Esophagus (tissue), 2 donors: Measurements from ENCODE around the gene PML. TPM values are rescaled to one million over a fixed set of nuclear protein-coding genes. Genes with fewer than 3 reads are reported as not detected.

Experiments
- H3K27ac ChIP-seq, 2 donors: one replicate each; pipeline ENCODE4 v1.5.1; 2013; ENCODE audit warnings: low read depth in 2 of 2, mild to moderate bottlenecking in 2 of 2, inconsistent platforms in 1 of 2, low read length in 1 of 2, moderate library complexity in 1 of 2
- H3K27me3 ChIP-seq, 2 donors: one replicate each; pipeline ENCODE4 v1.6.1; 2013; ENCODE audit warnings: low read length in 2 of 2, control low read depth in 1 of 2, mild to moderate bottlenecking in 1 of 2; ENCODE audit not compliant: insufficient read depth in 2 of 2, control insufficient read depth in 1 of 2
- H3K36me3 ChIP-seq, 2 donors: one replicate each; pipeline ENCODE4 v1.6.1; 2013; ENCODE audit warnings: low read length in 1 of 2; ENCODE audit not compliant: control insufficient read depth in 2 of 2, insufficient read depth in 2 of 2
- H3K4me1 ChIP-seq, 2 donors: one replicate each; pipeline ENCODE4 v1.6.1; 2013; ENCODE audit warnings: low read length in 1 of 2; ENCODE audit not compliant: control insufficient read depth in 2 of 2, insufficient read depth in 2 of 2
- H3K4me3 ChIP-seq, 2 donors: one replicate each; pipeline ENCODE4 v1.5.1; 2013; ENCODE audit warnings: low read length in 2 of 2, mild to moderate bottlenecking in 2 of 2, low read depth in 1 of 2, moderate library complexity in 1 of 2
- H3K9me3 ChIP-seq, 2 donors: one replicate each; pipeline ENCODE4 v1.6.1; 2013; ENCODE audit warnings: mild to moderate bottlenecking in 2 of 2, low read depth in 1 of 2, low read length in 1 of 2, moderate library complexity in 1 of 2; ENCODE audit not compliant: control insufficient read depth in 2 of 2, insufficient read depth in 1 of 2
- WGBS, 2 donors: extraction: QIAGEN DNeasy Blood & Tissue Kit; methylation state at CpG; one replicate each; pipeline ENCODE4 v1.1.7; 2013; 5-methylcytosine and 5-hydroxymethylcytosine counted together
- polyA plus RNA-seq, 2 donors: library from polyadenylated mRNA; stranded (reverse); fragments of 200-250 nt; gene quantifications; one replicate each; pipeline ENCODE4 v1.2.3, GENCODE V29; 2013
- donor health status: healthy with polysubstance abuse.
- donor health status: Bipolar disorder and iron deficiency.

Gene PML
- polyA plus RNA-seq, 2 donors, result 16.9 to 18.8 TPM

GRCh38 chr15:73989001-73989798 lies 5.3 kb upstream of the PML start:
- no peak overlapping the region for H3K4me3 ChIP-seq
- WGBS, 2 donors, result 68 to 70% methylated on average over 9 of the region's 9 CpGs
- H3K27me3 ChIP-seq, result no peaks in the 10 kb centered on the region
- H3K9me3 ChIP-seq, result no peaks in the 10 kb centered on the region
- H3K36me3 ChIP-seq, result no peaks in the 10 kb centered on the region
- peaks cover 9 to 31% of the 10 kb centered on the region in 2 donors for H3K4me1 ChIP-seq
- H3K27ac ChIP-seq, result peak overlapping the region; percentile 40 to 81

GRCh38 chr15:73990250-73991005 lies 4.1 kb upstream of the PML start:
- 64 to 68% methylated on average over 8 to 9 of the region's 9 CpGs for WGBS, 2 donors
- no peaks in the 10 kb centered on the region for H3K9me3 ChIP-seq
- H3K4me1 ChIP-seq, result peaks cover 4 to 24% of the 10 kb centered on the region in 2 donors
- no peak overlapping the region for H3K4me3 ChIP-seq
- no peaks in the 10 kb centered on the region for H3K27me3 ChIP-seq
- H3K27ac ChIP-seq, result peak overlapping the region; percentile 16 to 81
- no peaks in the 10 kb centered on the region for H3K36me3 ChIP-seq

- 21 to 45% methylated on average over 5 of the region's 5 CpGs for WGBS, 2 donors
- Histone ChIP-seq H3K4me1 (peaks cover 4 to 24% of the 10 kb centered on the region in 2 donors), H3K27ac (peak overlapping the region; percentile 81 to 86)
These were observed 3.3 kb upstream of the PML start for GRCh38 chr15:73991260-73991659.

GRCh38 chr15:73991726-73992593 lies 2.6 kb upstream of the PML start, which contains the start of gene STOML1:
Gene STOML1 (minus strand): TSS chr15:73992295. CDS start chr15:73992223, 72 bp downstream.
- WGBS, 2 donors, result 0 to 1% methylated on average over 64 to 72 of the region's 72 CpGs
- Histone ChIP-seq H3K9me3 (no peaks in the 10 kb centered on the region), H3K27me3 (no peaks in the 10 kb centered on the region), H3K4me3 (peak within 1 kb of the TSS; percentile 59 to 62), H3K27ac (peak within 1 kb of the TSS; percentile 81 to 86), H3K36me3 (no peaks in the 10 kb centered on the region), H3K4me1 (peaks cover 4 to 24% of the 10 kb centered on the region in 2 donors)

More at GRCh38 chr15:73991260-73991659, 3.3 kb upstream of the PML start:
- Histone ChIP-seq H3K27me3 (no peaks in the 10 kb centered on the region), H3K4me3 (peak overlapping the region; percentile 59 to 62), H3K9me3 (no peaks in the 10 kb centered on the region), H3K36me3 (no peaks in the 10 kb centered on the region)

GRCh38 chr15:73992594-73992898 lies 2.0 kb upstream of the PML start:
- Histone ChIP-seq H3K27me3 (no peaks in the 10 kb centered on the region), H3K4me3 (peak overlapping the region in 1 of 2 donors; percentile 5), H3K4me1 (peaks cover 4 to 24% of the 10 kb centered on the region in 2 donors), H3K27ac (peak overlapping the region in 1 of 2 donors; percentile 47), H3K36me3 (no peaks in the 10 kb centered on the region), H3K9me3 (no peaks in the 10 kb centered on the region)
- 73 to 78% methylated on average over 5 of the region's 5 CpGs for WGBS, 2 donors

- H3K27ac ChIP-seq, result no peak overlapping the region
- WGBS, 2 donors, result 92 to 95% methylated on average over 10 of the region's 10 CpGs
- H3K4me1 ChIP-seq, result peaks cover 6 to 30% of the 10 kb centered on the region in 2 donors
- H3K9me3 ChIP-seq, result no peaks in the 10 kb centered on the region
- H3K27me3 ChIP-seq, result no peaks in the 10 kb centered on the region
- H3K36me3 ChIP-seq, result peaks cover 3 to 4% of the 10 kb centered on the region in 2 donors
- H3K4me3 ChIP-seq, result no peak overlapping the region
These were observed 1.1 kb upstream of the PML start for GRCh38 chr15:73993211-73993994.

GRCh38 chr15:73994912-73995622 lies 551 bp downstream of the PML start:
- Histone ChIP-seq H3K27ac (peak overlapping the region; percentile 94 to 96), H3K4me3 (peak overlapping the region; percentile 78 to 91), H3K27me3 (no peaks in the 10 kb centered on the region), H3K4me1 (peaks cover 5 to 22% of the 10 kb centered on the region in 2 donors), H3K9me3 (no peaks in the 10 kb centered on the region), H3K36me3 (peaks cover 5 to 6% of the 10 kb centered on the region in 2 donors)
- WGBS, 2 donors, result 0 to 1% methylated on average over 17 to 18 of the region's 18 CpGs

- WGBS, 2 donors, result 33 to 37% methylated on average over 2 of the region's 2 CpGs
These were observed 1.8 kb downstream of the PML start for GRCh38 chr15:73996267-73996666.

More at GRCh38 chr15:73996267-73996666, 1.8 kb downstream of the PML start:
- peak overlapping the region in 1 of 2 donors; percentile 67 for H3K27ac ChIP-seq
- peaks cover 5 to 15% of the 10 kb centered on the region in 2 donors for H3K4me1 ChIP-seq
- H3K9me3 ChIP-seq, result no peaks in the 10 kb centered on the region
- peak overlapping the region in 1 of 2 donors; percentile 91 for H3K4me3 ChIP-seq
- peaks cover 5 to 6% of the 10 kb centered on the region in 2 donors for H3K36me3 ChIP-seq
- no peaks in the 10 kb centered on the region for H3K27me3 ChIP-seq
